NCI-H2081 (cell line): ENCODE measurements around the gene MERTK.

ENCODE experiments used
- DNase-seq, 2 experiments: peaks; one replicate each; lab custom pipeline; 2025; lab: John Stamatoyannopoulos, UW

MERTK gene

GRCh38 chr2:112077814-112078213 is 179.4 kb downstream of the MERTK start:
- no peak for DNase-seq
